ENCODE measurements around the gene CARNS1. TPM values are rescaled to one million over a fixed set of nuclear protein-coding genes. Genes with fewer than 3 reads are reported as not detected.
"Not testable (repeated sequence)": the region's sequence is repeated elsewhere in the genome, so short reads cannot be mapped to it uniquely, and the experiment has no call there.

Gene CARNS1
- total and polyA plus RNA-seq, 4 donors = 8.6 to 38.6 (median 25.7) TPM

DNA sequence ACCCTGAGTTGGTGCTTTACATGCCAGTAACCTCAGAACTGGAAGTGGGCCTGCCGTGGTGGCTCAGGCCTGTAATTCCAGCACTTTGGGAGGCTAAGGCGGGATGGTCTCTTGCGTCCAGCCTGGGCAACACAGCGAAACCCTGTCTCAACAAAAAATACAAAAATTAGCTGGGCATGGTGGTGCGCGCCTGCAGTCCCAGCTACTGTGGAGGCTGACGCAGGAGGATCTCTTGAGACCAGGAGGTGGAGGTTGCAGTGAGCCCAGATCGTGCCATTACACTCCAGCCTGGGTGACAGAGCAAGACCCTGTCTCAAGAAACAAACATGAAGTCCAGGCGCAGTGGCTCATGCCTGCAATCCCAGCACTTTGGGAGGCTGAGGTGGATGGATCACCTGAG, 12.4 kb upstream of the CARNS1 start:
- not testable (repeated sequence) for H3K27me3 ChIP-seq (ENCODE audit: control insufficient read depth, insufficient read depth, low read length); H3K9me3 ChIP-seq (ENCODE audit: control insufficient read depth, insufficient read depth, low read length); H3K27ac ChIP-seq (ENCODE audit: low read depth, low read length); H3K4me3 ChIP-seq (ENCODE audit: low read depth, low read length); DNase-seq (ENCODE audit: low read depth in 4 of 6, low spot score in 6 of 6)
- H3K36me3 ChIP-seq (ENCODE audit: control insufficient read depth, insufficient read depth, low read length) = peaks cover 26% of the 10 kb centered on the region
- H3K4me1 ChIP-seq (ENCODE audit: control insufficient read depth, insufficient read depth, low read length) = peaks cover 54% of the 10 kb centered on the region
- WGBS (ENCODE audit: insufficient coverage) = 96% methylated on average over 7 of the region's 9 CpGs

DNA sequence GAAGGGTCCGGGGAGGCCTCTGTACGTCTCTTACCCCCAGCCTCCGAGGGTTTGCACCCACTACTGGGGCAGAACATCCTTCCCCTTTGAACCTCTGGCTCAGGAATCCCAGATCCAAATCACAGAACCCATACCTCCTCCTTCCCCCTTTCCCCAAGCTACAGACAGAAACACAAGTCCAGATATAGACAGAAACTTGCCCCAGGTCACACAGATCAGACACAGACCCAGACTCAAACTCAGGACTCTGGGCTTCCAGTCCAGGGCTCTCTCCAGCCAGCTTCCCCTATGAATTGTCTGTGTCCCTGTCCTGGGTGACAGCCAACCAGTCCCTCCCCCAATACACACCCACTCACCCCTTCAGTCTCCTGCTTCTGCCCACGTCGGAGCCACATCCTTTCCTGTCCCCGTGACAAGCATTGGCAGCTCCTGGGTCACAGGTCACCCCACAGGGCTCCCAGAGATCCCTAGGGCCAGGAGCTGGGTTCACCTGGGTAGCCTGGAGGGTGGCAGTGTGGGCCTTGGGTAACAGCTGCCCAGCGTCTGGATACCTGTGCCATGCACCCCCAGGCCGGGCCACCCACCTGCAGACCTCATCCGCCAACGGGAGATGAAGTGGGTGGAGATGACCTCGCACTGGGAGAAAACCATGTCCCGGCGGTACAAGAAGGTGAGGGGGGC, 10.8 kb upstream of the CARNS1 start:
- Histone ChIP-seq H3K4me1 (ENCODE audit: control insufficient read depth, insufficient read depth, low read length) (peaks cover 49% of the 10 kb centered on the region), H3K27ac (ENCODE audit: low read depth, low read length) (no peak overlapping the region), H3K27me3 (ENCODE audit: control insufficient read depth, insufficient read depth, low read length) (no peaks in the 10 kb centered on the region), H3K4me3 (ENCODE audit: low read depth, low read length) (no peak overlapping the region), H3K9me3 (ENCODE audit: control insufficient read depth, insufficient read depth, low read length) (no peaks in the 10 kb centered on the region), H3K36me3 (ENCODE audit: control insufficient read depth, insufficient read depth, low read length) (peaks cover 10% of the 10 kb centered on the region)
- DNase-seq (ENCODE audit: low read depth in 4 of 6, low spot score in 6 of 6) = no peak
- WGBS (ENCODE audit: insufficient coverage) = 73% methylated on average over 12 of the region's 13 CpGs

DNA sequence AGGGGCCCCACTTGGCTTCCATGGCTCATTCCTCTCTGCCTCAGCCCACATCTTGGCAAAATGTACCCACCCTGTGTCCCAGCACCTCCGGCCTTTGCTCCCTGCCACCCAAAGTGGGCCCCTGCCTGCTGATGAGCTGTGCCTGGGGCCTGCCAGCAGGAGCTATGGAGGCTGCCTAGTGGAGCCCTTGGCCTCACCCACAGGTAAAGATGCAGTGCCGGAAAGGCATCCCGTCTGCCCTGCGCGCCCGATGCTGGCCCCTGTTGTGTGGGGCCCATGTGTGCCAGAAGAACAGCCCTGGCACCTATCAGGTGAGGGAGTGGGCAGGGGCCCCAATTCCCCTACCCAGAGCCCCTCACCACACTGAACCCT, 10.3 kb upstream of the CARNS1 start:
- H3K36me3 ChIP-seq (ENCODE audit: control insufficient read depth, insufficient read depth, low read length) = peaks cover 7% of the 10 kb centered on the region
- WGBS (ENCODE audit: insufficient coverage) = 87% methylated on average over 6 of the region's 6 CpGs
- no peak overlapping the region for H3K4me3 ChIP-seq (ENCODE audit: low read depth, low read length)
- no peaks in the 10 kb centered on the region for H3K9me3 ChIP-seq (ENCODE audit: control insufficient read depth, insufficient read depth, low read length)
- peaks cover 49% of the 10 kb centered on the region for H3K4me1 ChIP-seq (ENCODE audit: control insufficient read depth, insufficient read depth, low read length)
- H3K27me3 ChIP-seq (ENCODE audit: control insufficient read depth, insufficient read depth, low read length) = no peaks in the 10 kb centered on the region
- no peak for DNase-seq (ENCODE audit: low read depth in 4 of 6, low spot score in 6 of 6)
- no peak overlapping the region for H3K27ac ChIP-seq (ENCODE audit: low read depth, low read length)

DNA sequence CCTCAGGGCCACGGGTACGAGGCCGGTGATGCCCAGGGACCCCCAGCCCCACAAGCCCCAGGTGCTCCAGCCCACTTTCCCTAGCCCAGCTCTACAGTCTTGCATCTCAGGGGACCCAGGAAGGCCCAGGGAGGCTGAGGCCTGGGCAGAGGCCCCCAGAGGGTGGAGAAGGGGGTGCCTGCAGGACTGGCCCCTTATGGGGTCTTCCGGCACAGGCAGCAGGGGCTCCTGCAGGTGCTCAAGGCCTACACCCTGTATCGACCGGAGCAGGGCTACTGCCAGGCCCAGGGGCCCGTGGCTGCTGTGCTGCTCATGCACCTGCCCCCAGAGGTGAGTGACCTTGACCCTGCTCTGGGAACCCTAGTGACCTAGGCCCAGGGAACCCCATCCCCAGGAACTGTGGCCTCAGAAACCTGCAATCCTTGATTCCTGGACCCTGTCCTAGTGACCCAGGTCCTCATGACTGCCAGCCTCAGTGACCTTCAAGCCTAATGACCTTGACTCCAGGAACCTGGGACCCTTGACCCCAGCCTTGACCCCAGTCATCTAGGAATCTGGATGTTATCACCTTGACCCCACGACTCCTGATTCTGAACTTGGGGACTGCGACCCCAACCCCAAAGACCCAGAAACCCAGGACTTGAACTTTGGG, 9.7 kb upstream of the CARNS1 start:
- no peaks in the 10 kb centered on the region for H3K9me3 ChIP-seq (ENCODE audit: control insufficient read depth, insufficient read depth, low read length)
- H3K4me1 ChIP-seq (ENCODE audit: control insufficient read depth, insufficient read depth, low read length) = peaks cover 49% of the 10 kb centered on the region
- no peak for DNase-seq (ENCODE audit: low read depth in 4 of 6, low spot score in 6 of 6)
- H3K36me3 ChIP-seq (ENCODE audit: control insufficient read depth, insufficient read depth, low read length) = peaks cover 3% of the 10 kb centered on the region
- H3K27ac ChIP-seq (ENCODE audit: low read depth, low read length) = no peak overlapping the region
- H3K4me3 ChIP-seq (ENCODE audit: low read depth, low read length) = no peak overlapping the region
- no peaks in the 10 kb centered on the region for H3K27me3 ChIP-seq (ENCODE audit: control insufficient read depth, insufficient read depth, low read length)
- WGBS (ENCODE audit: insufficient coverage) = 88% methylated on average over 9 of the region's 9 CpGs

DNA sequence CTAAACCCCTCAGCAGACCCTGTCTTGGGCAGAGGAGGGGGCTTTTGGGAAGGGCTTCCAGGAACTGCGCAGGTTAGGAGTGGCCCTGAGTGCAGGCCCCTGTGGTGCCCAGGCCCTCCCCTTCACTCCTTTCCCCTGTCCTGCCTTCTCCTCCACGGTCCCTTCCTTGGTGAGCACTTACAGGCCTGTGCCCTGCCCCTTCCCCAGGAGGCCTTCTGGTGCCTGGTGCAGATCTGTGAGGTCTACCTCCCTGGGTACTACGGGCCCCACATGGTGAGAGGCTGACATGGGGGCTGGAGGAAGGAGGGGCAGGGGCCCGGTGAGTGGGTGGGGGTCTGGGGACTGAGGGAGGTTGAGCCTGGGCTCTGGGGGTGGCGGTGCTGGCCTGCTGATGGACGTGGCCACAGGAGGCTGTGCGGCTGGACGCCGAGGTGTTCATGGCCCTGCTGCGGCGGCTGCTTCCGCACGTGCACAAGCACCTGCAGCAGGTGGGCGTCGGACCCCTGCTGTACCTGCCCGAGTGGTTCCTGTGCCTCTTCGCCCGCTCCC, 9.0 kb upstream of the CARNS1 start:
- no peaks in the 10 kb centered on the region for H3K9me3 ChIP-seq (ENCODE audit: control insufficient read depth, insufficient read depth, low read length)
- no peak overlapping the region for H3K4me3 ChIP-seq (ENCODE audit: low read depth, low read length)
- no peaks in the 10 kb centered on the region for H3K36me3 ChIP-seq (ENCODE audit: control insufficient read depth, insufficient read depth, low read length)
- WGBS (ENCODE audit: insufficient coverage) = 86% methylated on average over 17 of the region's 18 CpGs
- DNase-seq (ENCODE audit: low read depth in 4 of 6, low spot score in 6 of 6) = no peak
- no peak overlapping the region for H3K27ac ChIP-seq (ENCODE audit: low read depth, low read length)
- H3K4me1 ChIP-seq (ENCODE audit: control insufficient read depth, insufficient read depth, low read length) = peaks cover 48% of the 10 kb centered on the region
- no peaks in the 10 kb centered on the region for H3K27me3 ChIP-seq (ENCODE audit: control insufficient read depth, insufficient read depth, low read length)

DNA sequence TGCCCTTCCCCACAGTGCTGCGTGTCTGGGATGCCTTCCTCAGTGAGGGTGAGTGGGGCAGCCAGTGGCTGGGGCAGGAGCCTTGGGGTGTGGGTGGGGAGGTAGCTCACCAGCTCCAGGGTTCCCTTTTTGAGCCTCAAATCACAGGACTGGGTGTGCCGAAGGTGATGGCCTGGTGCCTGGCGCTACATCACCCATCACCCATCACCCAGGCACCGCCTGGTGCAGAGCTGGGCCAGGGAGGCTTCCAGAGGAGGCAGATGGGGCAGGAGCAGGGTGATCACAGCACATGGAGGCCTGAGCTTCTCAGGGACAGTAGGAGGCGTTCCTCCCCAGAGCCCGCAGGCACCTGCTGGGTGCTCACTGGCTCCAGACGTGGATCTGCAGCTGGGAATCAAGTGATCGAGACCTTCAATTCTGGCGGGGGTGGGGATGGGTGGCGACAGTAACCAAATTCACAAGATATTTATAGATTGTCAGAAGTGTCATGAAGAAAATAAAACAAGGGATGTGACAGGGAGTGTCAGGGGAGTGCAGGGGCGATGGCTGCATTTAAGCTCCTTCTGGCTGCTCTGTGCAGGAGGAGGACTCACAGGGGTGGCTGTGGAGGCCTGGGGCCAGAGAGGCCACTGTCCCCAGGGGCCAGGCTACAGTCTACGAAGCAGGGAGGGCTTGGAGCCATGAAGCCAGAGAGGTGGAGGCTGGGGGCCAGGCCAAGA, 8.3 kb upstream of the CARNS1 start:
- Histone ChIP-seq H3K9me3 (ENCODE audit: control insufficient read depth, insufficient read depth, low read length) (no peaks in the 10 kb centered on the region), H3K4me3 (ENCODE audit: low read depth, low read length) (no peak overlapping the region), H3K4me1 (ENCODE audit: control insufficient read depth, insufficient read depth, low read length) (peaks cover 46% of the 10 kb centered on the region), H3K27me3 (ENCODE audit: control insufficient read depth, insufficient read depth, low read length) (peaks cover 2% of the 10 kb centered on the region), H3K27ac (ENCODE audit: low read depth, low read length) (no peak overlapping the region), H3K36me3 (ENCODE audit: control insufficient read depth, insufficient read depth, low read length) (no peaks in the 10 kb centered on the region)
- no peak for DNase-seq (ENCODE audit: low read depth in 4 of 6, low spot score in 6 of 6)
- 55% methylated on average over 8 of the region's 12 CpGs for WGBS (ENCODE audit: insufficient coverage)

DNA sequence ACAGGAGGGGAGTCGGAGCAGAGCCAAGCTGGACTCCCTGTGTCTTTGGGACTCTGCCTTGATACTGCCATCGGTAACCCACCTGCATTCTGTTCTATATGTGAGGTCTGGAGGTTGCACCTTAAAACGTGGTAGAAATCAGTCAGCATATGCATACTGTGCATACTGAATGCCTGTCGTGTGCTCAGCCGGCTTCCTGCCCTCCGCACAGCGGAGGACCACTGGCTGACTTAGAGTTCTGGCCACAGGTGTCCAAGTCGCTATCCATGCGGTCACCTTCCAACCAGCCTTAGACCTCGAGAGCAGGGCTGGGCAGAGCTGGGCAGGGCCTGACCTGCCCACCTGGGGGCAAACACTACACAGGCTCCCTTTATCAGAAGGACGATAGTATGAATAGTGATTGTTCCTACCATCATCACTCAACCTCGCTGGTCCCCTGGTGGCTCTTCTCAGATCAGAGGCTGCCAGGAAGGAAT, 7.8 kb upstream of the CARNS1 start:
- peaks cover 41% of the 10 kb centered on the region for H3K4me1 ChIP-seq (ENCODE audit: control insufficient read depth, insufficient read depth, low read length)
- 72% methylated on average over 9 of the region's 12 CpGs for WGBS (ENCODE audit: insufficient coverage)
- no peaks in the 10 kb centered on the region for H3K9me3 ChIP-seq (ENCODE audit: control insufficient read depth, insufficient read depth, low read length)
- no peak overlapping the region for H3K4me3 ChIP-seq (ENCODE audit: low read depth, low read length)
- H3K36me3 ChIP-seq (ENCODE audit: control insufficient read depth, insufficient read depth, low read length) = no peaks in the 10 kb centered on the region
- no peak overlapping the region for H3K27ac ChIP-seq (ENCODE audit: low read depth, low read length)
- peaks cover 5% of the 10 kb centered on the region for H3K27me3 ChIP-seq (ENCODE audit: control insufficient read depth, insufficient read depth, low read length)
- no peak for DNase-seq (ENCODE audit: low read depth in 4 of 6, low spot score in 6 of 6)

DNA sequence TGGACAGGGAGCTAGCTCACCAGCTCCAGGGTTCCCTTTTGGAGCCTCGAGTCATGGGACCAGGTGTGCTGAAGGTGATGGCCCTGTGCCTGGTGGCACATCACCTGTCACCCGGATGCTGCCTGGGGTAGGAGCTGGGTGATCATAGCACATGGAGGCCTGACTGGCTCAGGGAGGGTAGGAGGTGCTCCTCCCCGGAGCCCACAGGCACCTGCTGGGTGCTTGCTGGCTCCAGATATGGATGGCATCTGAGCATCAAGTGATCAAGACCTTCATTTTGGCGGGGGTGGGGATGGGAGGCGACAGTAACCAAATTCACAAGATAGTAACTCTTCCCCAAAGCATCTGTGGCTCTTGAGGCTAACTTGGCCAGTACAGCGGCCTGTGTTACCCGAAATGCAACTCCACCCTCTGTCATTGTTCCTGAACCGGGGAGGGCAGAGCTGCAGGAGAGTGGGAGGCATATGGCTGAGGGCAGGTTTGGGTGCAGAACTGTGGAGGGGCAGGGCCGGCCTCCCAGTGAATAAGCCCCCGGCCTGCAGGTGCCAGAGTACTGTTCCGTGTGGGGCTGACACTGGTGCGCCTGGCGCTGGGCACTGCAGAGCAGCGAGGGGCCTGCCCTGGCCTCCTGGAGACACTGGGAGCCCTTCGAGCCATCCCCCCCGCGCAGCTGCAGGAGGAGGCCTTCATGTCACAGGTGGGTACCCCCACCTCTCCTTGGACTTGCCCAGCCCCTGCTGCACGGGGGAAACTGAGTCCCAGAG, 6.9 kb upstream of the CARNS1 start:
- peaks cover 9% of the 10 kb centered on the region for H3K27me3 ChIP-seq (ENCODE audit: control insufficient read depth, insufficient read depth, low read length)
- no peaks in the 10 kb centered on the region for H3K9me3 ChIP-seq (ENCODE audit: control insufficient read depth, insufficient read depth, low read length)
- H3K4me3 ChIP-seq (ENCODE audit: low read depth, low read length) = no peak overlapping the region
- 88% methylated on average over 17 of the region's 18 CpGs for WGBS (ENCODE audit: insufficient coverage)
- H3K4me1 ChIP-seq (ENCODE audit: control insufficient read depth, insufficient read depth, low read length) = peaks cover 43% of the 10 kb centered on the region
- H3K36me3 ChIP-seq (ENCODE audit: control insufficient read depth, insufficient read depth, low read length) = no peaks in the 10 kb centered on the region
- no peak for DNase-seq (ENCODE audit: low read depth in 4 of 6, low spot score in 6 of 6)
- H3K27ac ChIP-seq (ENCODE audit: low read depth, low read length) = no peak overlapping the region

DNA sequence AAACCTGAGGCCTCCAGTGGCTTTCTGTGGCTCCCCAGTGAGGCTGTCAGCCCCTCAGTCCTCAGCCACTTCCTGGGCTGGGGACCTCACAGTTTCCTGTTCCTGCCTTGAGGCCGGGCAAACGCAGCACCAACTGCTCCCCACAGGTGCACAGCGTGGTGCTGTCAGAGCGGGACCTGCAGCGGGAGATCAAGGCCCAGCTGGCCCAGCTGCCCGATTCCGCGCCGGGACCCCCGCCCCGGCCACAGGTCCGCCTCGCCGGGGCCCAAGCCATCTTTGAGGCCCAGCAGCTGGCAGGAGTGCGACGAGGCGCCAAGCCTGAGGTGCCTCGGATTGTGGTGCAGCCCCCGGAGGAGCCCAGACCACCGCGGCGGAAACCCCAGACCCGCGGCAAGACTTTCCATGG, 6.2 kb upstream of the CARNS1 start:
- DNase-seq (ENCODE audit: low read depth in 4 of 6, low spot score in 6 of 6) = no peak
- H3K9me3 ChIP-seq (ENCODE audit: control insufficient read depth, insufficient read depth, low read length) = no peaks in the 10 kb centered on the region
- no peak overlapping the region for H3K4me3 ChIP-seq (ENCODE audit: low read depth, low read length)
- peaks cover 37% of the 10 kb centered on the region for H3K4me1 ChIP-seq (ENCODE audit: control insufficient read depth, insufficient read depth, low read length)
- H3K27me3 ChIP-seq (ENCODE audit: control insufficient read depth, insufficient read depth, low read length) = peaks cover 9% of the 10 kb centered on the region
- WGBS (ENCODE audit: insufficient coverage) = 79% methylated on average over 24 of the region's 24 CpGs
- H3K36me3 ChIP-seq (ENCODE audit: control insufficient read depth, insufficient read depth, low read length) = no peaks in the 10 kb centered on the region
- no peak overlapping the region for H3K27ac ChIP-seq (ENCODE audit: low read depth, low read length)
